K562 (cell line): ENCODE results near the gene NAGS. TPM values are rescaled to one million over a fixed set of nuclear protein-coding genes. Genes with fewer than 3 reads are reported as not detected.

ENCODE experiments used
- ATAC-seq: fragments of 200-7000 bp; cut with Tn5 transposase; 3 replicates; pipeline ENCODE4 v1.9.1; 2020; ENCODE audit warnings: moderate library complexity
- BruUV-seq: library from RNA; stranded (reverse); fragments of 400-500 nt; replicated peaks from 2 replicates; lab custom pipeline; 2021; lab: Mats Ljungman, UMichigan
- CTCF ChIA-PET: fragments of 300-600 bp; formaldehyde crosslinking; extraction: SDS; loops from one replicate; lab custom pipeline; 2021; ENCODE audit warnings: low intra/inter-chr PET ratio; lab: Yijun Ruan, JAX
- POLR2A ChIA-PET: fragments of 300-600, 350-650 bp; sonication (Branson Sonifier 250); formaldehyde crosslinking; extraction: SDS; loops from one replicate; lab custom pipeline; 2021; ENCODE audit warnings: antibody characterized with exemption, inconsistent platforms; lab: Yijun Ruan, JAX
- DNase-seq, 4 experiments: peaks; one replicate each; pipeline versions ENCODE4 v3.0.0 to v3.0.0-alpha.2; 2011 to 2018; ENCODE audit warnings: low spot score in 3 of 4, mixed read lengths in 3 of 4; ENCODE audit errors: extremely low read depth in 1 of 4
- FAIRE-seq: peaks from 2 replicates; lab custom pipeline; 2011; peaks lifted over from hg19 to GRCh38; lab: Jason Lieb, UNC
- H2AFZ ChIP-seq: 2 replicates; pipeline ENCODE4 v1.6.0; 2011; ENCODE audit warnings: low read depth, low read length, control low read depth, inconsistent platforms
- H3K27ac ChIP-seq: fragments of 200-600 bp; 3 replicates; pipeline ENCODE4 v1.8.0; 2011; ENCODE audit warnings: low read depth, mild to moderate bottlenecking, control low read depth, inconsistent platforms, low read length, moderate library complexity, mixed read lengths; ENCODE audit errors: extremely low read depth
- H3K27me3 ChIP-seq, 2 experiments: fragments of 300-600 bp in 1 of 2; 2 replicates in 1 of 2; 3 replicates in 1 of 2; pipeline versions ENCODE4 v1.6.0 to v1.8.0; 2011; ENCODE audit warnings: inconsistent platforms in 2 of 2, low read length in 2 of 2, mild to moderate bottlenecking in 1 of 2, mixed read lengths in 1 of 2, moderate library complexity in 1 of 2; ENCODE audit not compliant: control insufficient read depth in 2 of 2, insufficient read depth in 2 of 2
- H3K36me3 ChIP-seq: fragments of 300-600 bp; 3 replicates; pipeline ENCODE4 v1.8.0; 2011; ENCODE audit warnings: mild to moderate bottlenecking, low read length, inconsistent platforms; ENCODE audit not compliant: control insufficient read depth, insufficient read depth
- H3K4me1 ChIP-seq, 2 experiments: fragments of 200-600 bp in 1 of 2; replicated peaks in 1 of 2; 2 replicates in 1 of 2; 3 replicates in 1 of 2; pipeline versions ENCODE4 v1.5.1 to v1.8.0; 2011; ENCODE audit warnings: inconsistent platforms in 2 of 2, low read length in 2 of 2, mild to moderate bottlenecking in 1 of 2, mixed read lengths in 1 of 2, moderate library complexity in 1 of 2; ENCODE audit not compliant: control insufficient read depth in 2 of 2, insufficient read depth in 2 of 2
- H3K4me2 ChIP-seq: 2 replicates; pipeline ENCODE4 v1.6.1; 2011; ENCODE audit warnings: low read length, control low read depth, inconsistent platforms, mixed read lengths; ENCODE audit not compliant: insufficient read depth
- H3K4me3 ChIP-seq: fragments of 200-600 bp; sonication (generic), shearing (Covaris generic); 2 replicates; pipeline ENCODE4 v1.5.1; 2016; ENCODE audit warnings: control low read depth, inconsistent platforms
- H3K79me2 ChIP-seq: fragments of 200-600 bp; 3 replicates; pipeline ENCODE4 v1.8.0; 2011; ENCODE audit warnings: low read length, inconsistent platforms; ENCODE audit not compliant: control insufficient read depth, insufficient read depth
- H3K9ac ChIP-seq, 2 experiments: 2 replicates each; pipeline versions ENCODE4 v1.6.0 to v1.6.1; 2011; ENCODE audit warnings: low read depth in 2 of 2, low read length in 2 of 2, control low read depth in 1 of 2, inconsistent platforms in 1 of 2, mild to moderate bottlenecking in 1 of 2, mixed read lengths in 1 of 2; ENCODE audit not compliant: insufficient read depth in 1 of 2
- H3K9me1 ChIP-seq: one replicate; pipeline ENCODE4 v1.6.0; 2011; ENCODE audit warnings: inconsistent platforms, mild to moderate bottlenecking, low read length, moderate library complexity; ENCODE audit not compliant: control insufficient read depth, insufficient read depth
- H3K9me3 ChIP-seq: replicated peaks from 2 replicates; pipeline ENCODE4 v1.5.1; 2011; ENCODE audit warnings: low read depth, low read length, inconsistent platforms; ENCODE audit not compliant: control insufficient read depth, insufficient read depth
- H4K20me1 ChIP-seq: replicated peaks from 2 replicates; pipeline ENCODE4 v1.6.1; 2011; ENCODE audit warnings: low read length, inconsistent platforms, mixed read lengths; ENCODE audit not compliant: control insufficient read depth, insufficient read depth
- CTBP1 ChIP-seq: fragments of 450-650 bp; IDR thresholded peaks from 2 replicates; pipeline ENCODE4 v1.6.1; 2016; ENCODE audit warnings: borderline replicate concordance
- RAD51 ChIP-seq: fragments of 450-650 bp; IDR thresholded peaks from 2 replicates; pipeline ENCODE4 v1.7.1; 2016; ENCODE audit warnings: low read depth, mild to moderate bottlenecking, borderline replicate concordance
- RCOR1 ChIP-seq, 2 experiments: IDR thresholded peaks; 2 replicates each; pipeline ENCODE4 v1.6.1; 2012; ENCODE audit warnings: low read depth in 2 of 2, low read length in 2 of 2, borderline replicate concordance in 1 of 2, improper control_type of control experiment in 1 of 2
- SAFB ChIP-seq: fragments of 200-400 bp; formaldehyde crosslinking; IDR thresholded peaks from 2 replicates; pipeline ENCODE4 v1.6.1; 2017; ENCODE audit warnings: low read depth, low read length, borderline replicate concordance
- STAG1 ChIP-seq: sonication (generic); formaldehyde crosslinking; IDR thresholded peaks from 2 replicates; pipeline ENCODE4 v1.5.0; 2020; ENCODE audit warnings: missing genetic modification reagents, borderline replicate concordance
- TCF3 ChIP-seq: sonication (generic); formaldehyde crosslinking; IDR thresholded peaks from 2 replicates; pipeline ENCODE4 v1.4.0; 2020; ENCODE audit warnings: mild to moderate bottlenecking, missing genetic modification reagents
- ZNF263 ChIP-seq: sonication (generic); formaldehyde crosslinking; IDR thresholded peaks from 2 replicates; pipeline ENCODE4 v1.8.0; 2022; ENCODE audit warnings: mild to moderate bottlenecking, missing genetic modification reagents, borderline replicate concordance
- ZNF316 ChIP-seq: fragments of 450-650 bp; IDR thresholded peaks from 2 replicates; pipeline ENCODE4 v1.6.1; 2016
- WGBS: fragments of 100-300 bp; shearing (Covaris generic); methylation state at CpG from one replicate; pipeline ENCODE4 v1.1.6; 2016; ENCODE audit warnings: low coverage, mixed read lengths; ENCODE audit not compliant: insufficient coverage; ENCODE audit errors: missing lambda C conversion rate; 5-methylcytosine and 5-hydroxymethylcytosine counted together
- in situ Hi-C: fragments of 300-500 bp; cut with MboI; formaldehyde crosslinking; loops from 4 replicates; pipeline ENCODE4 v1.15.0; 2018; ENCODE audit warnings: inconsistent platforms, mixed read lengths
- intact Hi-C: fragments of 100-400 bp; cut with micrococcal nuclease; formaldehyde crosslinking; loops from 2 replicates; pipeline ENCODE4 v1.14.2; 2022
- polyA plus RNA-seq, 8 experiments: library from polyadenylated mRNA; depleted of rRNA in 4 of 8; stranded (reverse) in 5 of 8; unstranded in 3 of 8; fragments of >200 nt; fragmentation: Nextera tagmentation in 2 of 8; fragmentation: Illumina TruSeq in 1 of 8; extraction: Ambion mirVana in 2 of 8; extraction: Trizol in 1 of 8; gene quantifications; 2 replicates each; pipeline versions ENCODE4 v1.2.1 to v1.2.3, GENCODE V29; 2011 to 2014; ENCODE audit warnings: inconsistent platforms in 1 of 8, missing spikeins in 1 of 8
- total RNA-seq, 7 experiments: library from RNA; depleted of rRNA in 6 of 7; stranded (reverse); fragments of >200 nt in 6 of 7; fragmentation: Illumina TruSeq in 2 of 7; extraction: Trizol in 2 of 7; gene quantifications; 2 replicates each; pipeline versions ENCODE4 v1.2.1 to v1.2.3, GENCODE V29; 2011 to 2021; ENCODE audit warnings: low replicate concordance in 1 of 7
- TF ChIP-seq, protein P1 (sequence below), 2 experiments: fragments of 450-650 bp in 1 of 2; sonication (generic) in 1 of 2; formaldehyde crosslinking in 1 of 2; IDR thresholded peaks; 2 replicates each; pipeline versions ENCODE4 v1.7.1 to v1.9.0; 2016 to 2022; ENCODE audit warnings: inconsistent platforms in 1 of 2, mild to moderate bottlenecking in 1 of 2, missing genetic modification reagents in 1 of 2

NAGS gene
- total and polyA plus RNA-seq, 9 of the 15 experiments (the other 6 are each of a cell fraction or from before 2014, with no cell fraction given): not detected

DNA sequence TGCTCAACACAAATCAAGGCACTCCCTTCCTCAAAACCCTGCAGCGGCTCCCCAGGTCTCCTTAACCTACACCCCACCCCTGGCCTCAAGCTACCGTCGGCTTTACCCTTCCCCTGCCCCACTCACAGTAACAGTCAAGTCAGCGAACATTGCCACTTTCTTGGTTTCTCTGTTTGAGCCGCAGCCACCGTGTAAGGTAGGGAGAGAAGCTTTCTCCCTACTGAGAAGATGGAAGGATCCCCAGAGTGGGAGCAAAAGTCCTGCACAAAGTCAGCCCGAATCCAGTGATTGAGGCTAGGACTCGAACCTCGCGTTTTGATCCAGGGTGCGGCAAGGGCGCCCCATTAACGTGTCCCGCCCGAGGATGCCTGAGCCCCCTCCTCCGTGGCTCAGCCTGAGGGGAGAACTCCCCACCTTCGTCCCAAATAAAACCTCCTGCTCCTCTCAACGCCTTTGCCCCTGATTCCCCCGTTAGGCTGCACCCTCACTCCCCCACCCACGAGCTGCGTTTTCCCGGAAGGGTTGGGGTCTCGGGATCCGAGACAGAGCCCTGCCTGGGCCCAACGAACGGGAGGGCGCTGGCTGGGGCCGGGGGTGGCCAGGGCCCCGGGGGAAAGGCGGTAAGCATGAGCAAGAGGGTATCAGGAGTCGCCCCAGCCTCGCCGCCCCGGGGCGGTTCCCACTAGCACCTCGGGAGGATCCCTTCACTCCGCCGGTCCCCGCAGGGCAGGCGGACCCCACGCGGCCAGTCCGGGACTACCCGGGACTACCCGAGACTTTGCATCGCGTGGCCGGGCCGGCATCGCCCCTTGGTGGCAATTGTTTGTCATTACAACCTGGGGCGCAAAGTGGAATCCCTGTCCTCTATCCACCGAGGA, 9.9 kb upstream of the NAGS start:
- Histone ChIP-seq H3K9me1 (no peaks in the 10 kb centered on the region), H3K27ac (no peak overlapping the region), H3K79me2 (no peaks in the 10 kb centered on the region), H3K4me3 (peak overlapping the region; percentile 3; the same call in 1 of the 2 replicates), H3K4me1 (peaks cover 0 to 8% of the 10 kb centered on the region in 2 experiments; a peak in 2 of 5 replicates), H2AFZ (0 out of 2 replicates have a peak overlapping the region, but pooled peaks have one; percentile 17), H4K20me1 (0 out of 2 replicates have a peak, but pooled peaks cover 3% of the 10 kb centered on the region), H3K27me3 (peaks cover 0 to 8% of the 10 kb centered on the region in 2 experiments; a peak in 3 of 5 replicates), H3K9ac (peak overlapping the region in 1 of 2 experiments; percentile 75; a peak in 2 of 4 replicates), H3K36me3 (no peaks in the 10 kb centered on the region), H3K4me2 (0 out of 2 replicates have a peak overlapping the region, but pooled peaks have one; percentile 21), H3K9me3 (no peaks in the 10 kb centered on the region)
- ChIA-PET POLR2A (interaction anchor here (0.6 to 0.8 kb wide), 3 partner anchors 31 to 114 kb away, joined by 3 to 5 read pairs (median 3); no protein-coding TSS in a partner anchor), CTCF (interaction anchor here (0.6 to 3.2 kb wide), 11 partner anchors 12 to 300 kb away, joined by 3 to 37 read pairs (median 4); no protein-coding TSS in a partner anchor)
- WGBS: 2% methylated on average over 42 of the region's 52 CpGs
- FAIRE-seq: peak; percentile 83
- peak; percentile 81 to 91 (median 86) for DNase-seq
- ATAC-seq: peak; percentile 94
- intact Hi-C loops (loop anchor here (1.0 to 2.0 kb wide), 2 partner anchors 50 to 116 kb away; no protein-coding TSS in a partner anchor), in situ Hi-C loops (loop anchor here (5.0 kb wide), 1 partner anchor 52 kb away; the partner anchor contains the start of gene PPY)
- BruUV-seq: no TSS peak
- no peak for TF ChIP-seq RAD51
- 0 out of 2 replicates have a peak, but pooled peaks have one; percentile 25 for TF ChIP-seq TCF3 (CRISPR knock-in tag)
- 0 out of 4 replicates have a peak, but pooled peaks of 1 of the 2 experiments have one; percentile 14 for TF ChIP-seq RCOR1 (IDR thresholded peaks at IDR 0.05; ENCODE audit: borderline replicate concordance in 1 of 2, low read depth in 2 of 2, low read length in 2 of 2)
- peak; percentile 53; the same call in 1 of the 2 replicates for TF ChIP-seq STAG1 (CRISPR knock-in tag)
- TF ChIP-seq CTBP1: peak; percentile 41; the same call in 1 of the 2 replicates
- peak; percentile 51; the same call in 1 of the 2 replicates for TF ChIP-seq ZNF263 (CRISPR knock-in tag)
- peak; percentile 89 for TF ChIP-seq SAFB
- TF ChIP-seq ZNF316: 0 out of 2 replicates have a peak, but pooled peaks have one; percentile 21
- TF ChIP-seq, protein P1, sequence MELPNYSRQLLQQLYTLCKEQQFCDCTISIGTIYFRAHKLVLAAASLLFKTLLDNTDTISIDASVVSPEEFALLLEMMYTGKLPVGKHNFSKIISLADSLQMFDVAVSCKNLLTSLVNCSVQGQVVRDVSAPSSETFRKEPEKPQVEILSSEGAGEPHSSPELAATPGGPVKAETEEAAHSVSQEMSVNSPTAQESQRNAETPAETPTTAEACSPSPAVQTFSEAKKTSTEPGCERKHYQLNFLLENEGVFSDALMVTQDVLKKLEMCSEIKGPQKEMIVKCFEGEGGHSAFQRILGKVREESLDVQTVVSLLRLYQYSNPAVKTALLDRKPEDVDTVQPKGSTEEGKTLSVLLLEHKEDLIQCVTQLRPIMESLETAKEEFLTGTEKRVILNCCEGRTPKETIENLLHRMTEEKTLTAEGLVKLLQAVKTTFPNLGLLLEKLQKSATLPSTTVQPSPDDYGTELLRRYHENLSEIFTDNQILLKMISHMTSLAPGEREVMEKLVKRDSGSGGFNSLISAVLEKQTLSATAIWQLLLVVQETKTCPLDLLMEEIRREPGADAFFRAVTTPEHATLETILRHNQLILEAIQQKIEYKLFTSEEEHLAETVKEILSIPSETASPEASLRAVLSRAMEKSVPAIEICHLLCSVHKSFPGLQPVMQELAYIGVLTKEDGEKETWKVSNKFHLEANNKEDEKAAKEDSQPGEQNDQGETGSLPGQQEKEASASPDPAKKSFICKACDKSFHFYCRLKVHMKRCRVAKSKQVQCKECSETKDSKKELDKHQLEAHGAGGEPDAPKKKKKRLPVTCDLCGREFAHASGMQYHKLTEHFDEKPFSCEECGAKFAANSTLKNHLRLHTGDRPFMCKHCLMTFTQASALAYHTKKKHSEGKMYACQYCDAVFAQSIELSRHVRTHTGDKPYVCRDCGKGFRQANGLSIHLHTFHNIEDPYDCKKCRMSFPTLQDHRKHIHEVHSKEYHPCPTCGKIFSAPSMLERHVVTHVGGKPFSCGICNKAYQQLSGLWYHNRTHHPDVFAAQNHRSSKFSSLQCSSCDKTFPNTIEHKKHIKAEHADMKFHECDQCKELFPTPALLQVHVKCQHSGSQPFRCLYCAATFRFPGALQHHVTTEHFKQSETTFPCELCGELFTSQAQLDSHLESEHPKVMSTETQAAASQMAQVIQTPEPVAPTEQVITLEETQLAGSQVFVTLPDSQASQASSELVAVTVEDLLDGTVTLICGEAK (IDR thresholded peaks at IDR 0.05): no peak
- TF ChIP-seq, protein P1 (CRISPR knock-in tag; IDR thresholded peaks at IDR 0.05): no peak
